HG03025 (cell line): ENCODE data around the gene FUT2.

Experiments
- ATAC-seq: cut with Tn5 transposase; IDR thresholded peaks from one replicate; pipeline ENCODE4 v1.9.1; 2021; ENCODE audit warnings: mild to moderate bottlenecking, moderate library complexity; ENCODE audit not compliant: unreplicated experiment, low FRiP score

The FUT2 gene

DNA sequence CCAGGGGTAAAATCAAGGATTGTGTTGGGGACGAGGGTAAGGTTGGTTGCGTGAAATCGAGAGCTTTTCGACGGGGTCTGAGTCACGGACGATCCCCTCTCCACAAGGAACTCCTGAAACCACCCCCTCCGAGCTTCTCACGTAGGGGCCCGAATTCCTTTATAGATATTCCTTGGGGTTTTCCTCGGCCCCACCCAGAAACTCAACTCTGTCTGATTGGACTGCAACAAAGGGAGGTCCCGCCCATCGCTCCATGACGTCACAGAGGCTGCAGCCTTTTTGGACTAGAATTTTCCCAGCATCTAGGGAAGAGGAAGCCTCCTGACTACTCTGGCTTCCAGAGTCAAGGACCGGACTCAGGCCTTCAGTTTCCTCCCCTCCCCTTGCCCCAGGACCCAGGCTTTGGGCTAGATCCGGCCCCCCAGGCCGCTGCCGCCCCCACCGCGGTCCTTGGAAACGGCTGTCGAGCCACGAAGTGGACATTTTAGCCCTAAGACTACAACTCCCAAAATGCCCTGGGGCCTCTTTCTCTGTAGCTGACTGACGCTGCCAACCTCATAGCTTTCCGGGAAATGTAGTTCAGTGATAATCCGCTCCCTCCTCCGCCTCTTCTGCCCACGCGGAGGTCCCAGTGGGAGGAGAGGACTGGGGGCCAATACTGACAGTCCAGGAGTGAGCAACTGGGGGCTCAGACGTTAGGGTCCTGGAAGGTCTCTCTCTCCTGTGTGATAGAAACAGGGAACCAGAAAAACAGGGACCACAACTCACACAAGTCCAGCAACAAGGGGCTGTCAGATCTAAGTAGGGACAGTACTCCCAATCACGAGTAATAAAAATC, 51.2 kb downstream of the FUT2 start, which contains the start of gene IZUMO1:
IZUMO1 (minus strand) TSS at position 172 of the 838 bp plus-strand sequence. CDS start 1,050 bp downstream, outside the sequence.
- no peak for ATAC-seq

DNA sequence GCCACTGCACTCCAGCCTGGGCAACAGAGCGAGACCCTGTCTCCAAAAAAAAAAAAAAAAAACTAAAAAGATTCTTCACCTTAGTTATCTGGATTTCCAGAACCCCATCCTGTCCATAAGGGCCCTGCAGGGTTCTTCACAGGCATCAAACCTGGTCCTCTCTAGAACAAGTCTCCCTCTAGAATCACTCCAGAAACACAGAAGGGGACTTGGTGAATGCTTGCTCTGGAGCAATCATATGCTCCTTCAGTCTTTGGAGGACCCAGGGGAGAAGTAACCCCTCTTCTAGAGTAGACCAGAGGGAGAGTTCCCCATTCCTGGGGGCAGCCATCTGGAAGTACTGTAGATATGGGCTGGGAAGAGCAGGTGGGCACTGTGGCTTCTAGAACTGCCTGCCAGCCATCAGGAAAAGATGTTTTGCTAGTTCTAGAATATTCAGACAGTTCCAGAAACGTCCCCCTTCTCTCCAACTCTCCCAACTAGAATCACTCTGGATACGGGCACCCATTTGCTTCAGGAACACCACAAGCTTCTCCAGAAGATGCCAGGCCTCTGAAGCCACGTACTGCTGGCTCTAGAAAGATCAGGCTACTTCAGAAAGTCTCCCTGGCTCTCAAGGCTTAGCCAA, 53.9 kb downstream of the FUT2 start:
- no peak for ATAC-seq

DNA sequence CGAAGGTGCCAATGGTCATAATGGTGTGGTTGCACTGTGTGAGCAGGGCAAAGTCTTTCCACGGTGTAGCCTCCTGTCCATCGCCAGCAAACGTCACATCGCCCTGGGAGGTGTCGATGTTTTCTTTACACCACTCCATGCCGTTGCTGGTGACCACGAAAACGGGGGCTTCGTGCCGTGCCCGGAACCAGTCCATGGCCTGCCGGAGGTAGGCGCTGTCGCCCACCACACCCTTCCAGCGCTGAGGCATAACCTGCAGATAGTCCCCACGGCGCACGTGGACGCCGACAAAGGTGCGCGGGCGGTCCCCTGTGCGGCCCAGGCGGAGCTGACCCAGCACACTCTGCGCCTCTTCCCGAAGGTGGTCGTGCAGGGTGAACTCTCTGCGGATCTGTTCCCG, 54.6 kb downstream of the FUT2 start:
- ATAC-seq: no peak

DNA sequence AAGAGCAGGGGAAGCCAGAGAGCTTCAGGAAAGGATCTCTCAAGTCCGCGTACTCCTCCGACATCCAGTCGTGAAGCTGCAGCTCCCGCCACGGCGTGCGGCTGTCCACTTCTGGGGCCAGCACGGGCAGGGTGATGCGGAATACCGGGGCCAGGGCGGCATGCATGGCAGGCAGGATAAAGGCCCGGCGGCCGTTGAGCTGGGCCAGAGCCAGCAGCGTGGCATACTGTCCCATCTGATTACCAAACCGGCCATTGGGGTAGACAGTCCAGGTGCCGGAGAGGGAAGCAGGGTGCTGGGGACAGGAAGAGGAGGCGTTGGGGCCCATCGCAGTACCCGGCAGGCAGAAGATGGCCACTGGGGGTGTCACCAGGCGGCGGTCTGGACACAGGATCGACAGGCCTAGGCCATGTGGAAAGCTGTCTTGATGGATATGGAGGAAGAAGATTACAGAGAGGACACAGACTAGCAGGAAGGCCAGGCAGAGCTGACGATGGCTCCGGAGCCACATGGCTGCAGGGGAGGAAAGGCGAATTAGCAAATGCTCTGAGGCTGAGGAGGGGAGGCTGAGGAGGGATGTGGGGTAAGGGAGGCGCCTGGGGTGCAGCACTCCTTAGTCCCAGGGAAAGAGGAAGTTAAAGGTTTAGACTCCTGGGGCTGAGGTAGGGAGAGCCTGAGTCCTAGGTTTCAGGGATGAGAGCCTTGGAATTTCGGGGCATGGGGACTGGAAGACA, 55.2 kb downstream of the FUT2 start:
- ATAC-seq: no peak

DNA sequence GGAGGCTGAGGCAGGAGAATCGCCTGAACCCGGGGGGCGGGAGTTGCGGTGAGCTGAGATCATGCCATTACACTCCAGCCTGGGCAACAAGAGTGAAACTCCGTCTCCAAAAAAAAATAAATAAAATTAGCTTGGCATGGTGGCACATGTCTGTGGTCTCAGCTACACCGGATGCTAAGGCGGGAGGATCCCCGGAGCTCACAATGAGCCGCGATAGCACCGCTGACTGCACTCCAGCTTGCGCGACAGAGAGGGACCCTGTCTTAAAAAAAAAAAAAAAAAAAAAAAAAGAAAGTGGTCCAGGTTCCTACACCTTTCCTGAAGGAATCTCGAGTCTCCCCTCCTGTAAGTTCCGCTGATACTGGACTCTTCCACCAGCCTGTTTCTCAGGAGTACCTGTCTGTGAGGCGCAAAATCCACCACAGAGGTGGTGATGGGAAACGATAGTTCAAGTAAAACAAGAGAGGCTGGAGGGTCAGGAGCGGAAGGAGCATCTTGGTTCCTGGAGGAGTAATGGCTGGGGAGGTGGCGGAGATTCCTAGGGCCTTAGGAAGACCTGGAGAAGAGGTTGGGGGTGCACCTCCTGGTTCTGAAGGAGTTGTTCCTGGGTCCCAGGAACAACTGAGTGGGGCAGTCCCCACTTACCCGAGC, 56.2 kb downstream of the FUT2 start:
- ATAC-seq: no peak

DNA sequence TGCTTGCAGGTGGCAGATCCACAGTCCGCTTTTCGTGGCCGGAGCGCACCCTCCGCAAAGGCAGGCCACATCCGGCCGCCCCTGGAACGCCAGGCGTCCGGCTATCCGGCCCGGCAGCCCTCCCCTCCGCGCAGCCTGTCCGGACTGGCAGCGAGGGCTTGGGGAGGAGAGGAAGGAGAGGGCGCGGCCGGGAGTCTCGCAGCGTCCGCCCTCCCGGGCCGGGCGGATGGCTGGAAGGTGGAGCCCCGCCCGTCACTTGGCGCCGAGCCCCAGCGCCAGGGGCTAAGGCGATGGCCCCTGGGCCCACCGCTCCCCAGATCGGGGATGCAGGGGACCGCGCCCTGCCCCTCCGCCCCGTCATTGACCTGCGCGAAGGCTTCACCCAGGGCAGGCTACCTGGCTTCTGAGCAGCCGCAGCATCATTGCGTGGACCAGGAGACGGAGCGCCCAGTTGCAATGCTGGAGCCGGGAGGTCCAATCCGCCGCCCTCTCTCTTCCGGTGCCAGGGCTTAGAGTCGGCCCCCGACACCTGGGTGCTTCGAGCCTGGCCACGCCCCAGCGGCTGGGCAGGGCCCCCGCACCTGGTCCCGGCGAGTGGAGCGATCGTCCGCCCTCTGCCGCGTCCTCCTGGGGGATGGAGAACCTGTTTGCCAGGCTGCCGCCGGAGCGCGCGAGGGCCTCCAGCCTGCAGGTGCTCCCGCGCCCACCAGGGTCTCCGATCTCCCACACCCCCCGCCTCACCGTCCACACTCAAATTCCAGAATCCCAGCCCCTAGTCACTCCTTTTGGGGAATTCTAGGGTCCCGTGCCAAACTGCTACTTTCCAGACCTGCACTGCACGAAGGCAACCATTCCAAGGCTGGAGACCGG, 57.0 kb downstream of the FUT2 start, which contains the start of gene FUT1:
FUT1 (minus strand) TSS at position 146 of the 870 bp plus-strand sequence. CDS start 1,360 bp downstream, outside the sequence.
- ATAC-seq: no peak

DNA sequence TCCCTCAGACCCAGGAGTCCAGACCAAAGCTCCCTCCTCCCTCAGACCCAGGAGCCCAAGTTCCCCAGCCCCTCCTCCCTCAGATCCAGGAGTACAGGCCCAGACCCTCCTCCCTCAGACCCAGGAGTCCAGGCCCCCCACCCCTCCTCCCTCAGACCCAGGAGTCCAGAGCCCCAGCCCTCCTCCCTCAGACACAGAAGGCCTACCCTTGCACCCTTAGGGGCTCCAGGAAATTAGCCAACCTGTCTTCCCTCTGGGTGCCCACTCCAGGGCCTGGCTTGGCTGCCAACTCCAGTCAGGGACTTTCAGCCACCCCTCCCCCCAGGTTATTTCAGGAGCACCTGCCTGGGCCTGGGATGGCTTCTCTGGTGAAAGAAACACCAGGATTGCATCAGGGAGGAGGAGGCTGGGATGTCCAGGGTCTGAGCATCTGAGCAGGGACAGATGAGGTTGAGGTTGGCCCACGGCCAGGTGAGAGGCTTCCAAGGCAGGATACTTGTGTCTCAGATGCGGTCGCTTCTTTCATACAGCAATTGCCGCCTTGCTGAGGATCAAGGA, 59.4 kb downstream of the FUT2 start, which contains the start of gene FGF21:
FGF21 (plus strand) TSS at position 441 of the 558 bp plus-strand sequence. CDS start 713 bp downstream, outside the sequence.
- no peak for ATAC-seq
